ENCODE measurements around the gene RERE. TPM values are rescaled to one million over a fixed set of nuclear protein-coding genes. Genes with fewer than 3 reads are reported as not detected.
A peak's percentile ranks its signal among the peaks of the same experiment; 100 is the strongest.

The RERE gene
- total and polyA plus RNA-seq, 12 donors: 46.5 to 163 (median 139) TPM

- Histone ChIP-seq H3K4me1 (peaks cover 53 to 88% (median 78%) of the 10 kb centered on the region in 9 donors), H3K9me3 (no peaks in the 10 kb centered on the region), H3K36me3 (peaks cover 0 to 67% (median 4%) of the 10 kb centered on the region in 9 donors), H3K27ac (peak overlapping the region; percentile 63 to 96 (median 84)), H3K27me3 (no peaks in the 10 kb centered on the region), H3K4me3 (peak overlapping the region in 2 of 10 donors; percentile 7 to 13)
- ATAC-seq (peak; percentile 66 to 85 (median 78)), DNase-seq (peak in 1 of 2 donors; percentile 87)
- intact Hi-C loops (cut with DNase I): loop anchor here in 5 of 10 donors (2.0 to 10.0 kb wide), 3 partner anchors 15 to 257 kb away; no protein-coding TSS in a partner anchor
- TF ChIP-seq CTCF (IDR thresholded peaks at IDR 0.05): no peak
- 7 to 9% methylated on average over 9 of the region's 9 CpGs for WGBS, 2 donors
These were observed 409.1 kb downstream of the RERE start for GRCh38 chr1:8408151-8408839.

- Histone ChIP-seq H3K4me1 (peaks cover 53 to 82% (median 71%) of the 10 kb centered on the region in 9 donors), H3K4me3 (peak overlapping the region in 1 of 10 donors; percentile 13)
- intact Hi-C loops (cut with DNase I): loop anchor here in 5 of 10 donors (2.0 to 10.0 kb wide), 3 partner anchors 15 to 257 kb away; no protein-coding TSS in a partner anchor
These were observed 409.8 kb downstream of the RERE start for GRCh38 chr1:8407652-8408051.

GRCh38 chr1:8406960-8407359, 410.5 kb downstream of the RERE start:
- H3K36me3 ChIP-seq: peaks cover 0 to 73% (median 4%) of the 10 kb centered on the region in 9 donors
- no peaks in the 10 kb centered on the region for H3K9me3 ChIP-seq
- H3K27me3 ChIP-seq: no peaks in the 10 kb centered on the region
- no peak for TF ChIP-seq CTCF (IDR thresholded peaks at IDR 0.05)
- DNase-seq: no peak
- H3K27ac ChIP-seq: peak overlapping the region; percentile 63 to 96 (median 84)
- peaks cover 48 to 78% (median 67%) of the 10 kb centered on the region in 9 donors for H3K4me1 ChIP-seq
- no peak overlapping the region for H3K4me3 ChIP-seq
- no peak for ATAC-seq
- intact Hi-C loops (cut with DNase I): loop anchor here in 5 of 10 donors (5.0 to 10.0 kb wide), 2 partner anchors 35 to 258 kb away; no protein-coding TSS in a partner anchor
- 68 to 69% methylated on average over 4 of the region's 4 CpGs for WGBS, 2 donors

More at GRCh38 chr1:8407652-8408051, 409.8 kb downstream of the RERE start:
- DNase-seq (no peak), ATAC-seq (no peak)
- no peaks in the 10 kb centered on the region for H3K9me3 ChIP-seq
- no peaks in the 10 kb centered on the region for H3K27me3 ChIP-seq
- no peak for TF ChIP-seq CTCF (IDR thresholded peaks at IDR 0.05)
- H3K36me3 ChIP-seq: peaks cover 0 to 67% (median 4%) of the 10 kb centered on the region in 9 donors
- WGBS, 2 donors: 62 to 71% methylated on average over 5 of the region's 5 CpGs
- peak overlapping the region; percentile 63 to 96 (median 84) for H3K27ac ChIP-seq

GRCh38 chr1:8406011-8406410, 411.4 kb downstream of the RERE start:
- Histone ChIP-seq H3K27me3 (no peaks in the 10 kb centered on the region), H3K27ac (peak overlapping the region in 3 of 10 donors; percentile 20 to 96 (median 27)), H3K4me3 (no peak overlapping the region), H3K4me1 (peaks cover 39 to 70% (median 57%) of the 10 kb centered on the region in 9 donors), H3K9me3 (no peaks in the 10 kb centered on the region), H3K36me3 (peaks cover 0 to 80% (median 13%) of the 10 kb centered on the region in 9 donors)
- intact Hi-C loops (cut with DNase I): loop anchor here in 5 of 10 donors (5.0 to 10.0 kb wide), 2 partner anchors 34 to 259 kb away; no protein-coding TSS in a partner anchor
- no peak for DNase-seq
- 97 to 98% methylated on average over 7 of the region's 7 CpGs for WGBS, 2 donors
- no peak for ATAC-seq
- no peak for TF ChIP-seq CTCF (IDR thresholded peaks at IDR 0.05)
